Left ventricle myocardium inferior (tissue), 1 donor: ENCODE data around the gene PNRC2. TPM values are rescaled to one million over a fixed set of nuclear protein-coding genes. Genes with fewer than 3 reads are reported as not detected.
"Not testable (repeated sequence)": the region's sequence is repeated elsewhere in the genome, so short reads cannot be mapped to it uniquely, and the experiment has no call there.

Source experiments
- DNase-seq: peaks from one replicate; pipeline ENCODE4 v3.0.0-alpha.2; 2020
- H3K27ac ChIP-seq: fragments of 200-600 bp; replicated peaks from 2 replicates; pipeline ENCODE4 v1.8.0; 2021
- H3K27me3 ChIP-seq: fragments of 200-600 bp; 2 replicates; pipeline ENCODE4 v1.8.0; 2021; ENCODE audit warnings: low read depth
- H3K36me3 ChIP-seq: fragments of 200-600 bp; 2 replicates; pipeline ENCODE4 v1.8.0; 2021
- H3K4me1 ChIP-seq: fragments of 200-600 bp; 2 replicates; pipeline ENCODE4 v1.8.0; 2021
- H3K4me3 ChIP-seq: fragments of 200-600 bp; 2 replicates; pipeline ENCODE4 v1.8.0; 2021; ENCODE audit warnings: mild to moderate bottlenecking, moderate library complexity
- H3K9me3 ChIP-seq: fragments of 200-600 bp; replicated peaks from 2 replicates; pipeline ENCODE4 v1.8.0; 2021
- intact Hi-C: fragments of 100-400 bp; cut with micrococcal nuclease; formaldehyde crosslinking; loops from one replicate; pipeline ENCODE4 v1.11.0; 2022
- total RNA-seq: library from RNA; stranded (reverse); fragmentation: NEBNext Ultra II Directional; extraction: Animal tissue kit (Norgen Biotek cat#: 25700); gene quantifications from one replicate; pipeline ENCODE4 v1.2.1, GENCODE V29; 2021
- TF ChIP-seq, protein P1 (sequence below): fragments of 200-600 bp; IDR thresholded peaks from 2 replicates; pipeline ENCODE4 v1.8.0; 2021; ENCODE audit warnings: antibody characterized with exemption, mild to moderate bottlenecking, borderline replicate concordance
- donor health status: DM: no; HTN: yes; CAD: no; lungs with severe emphysema.

Gene PNRC2
- total RNA-seq, 1 donor from 2014 or later = 92.3 TPM

DNA sequence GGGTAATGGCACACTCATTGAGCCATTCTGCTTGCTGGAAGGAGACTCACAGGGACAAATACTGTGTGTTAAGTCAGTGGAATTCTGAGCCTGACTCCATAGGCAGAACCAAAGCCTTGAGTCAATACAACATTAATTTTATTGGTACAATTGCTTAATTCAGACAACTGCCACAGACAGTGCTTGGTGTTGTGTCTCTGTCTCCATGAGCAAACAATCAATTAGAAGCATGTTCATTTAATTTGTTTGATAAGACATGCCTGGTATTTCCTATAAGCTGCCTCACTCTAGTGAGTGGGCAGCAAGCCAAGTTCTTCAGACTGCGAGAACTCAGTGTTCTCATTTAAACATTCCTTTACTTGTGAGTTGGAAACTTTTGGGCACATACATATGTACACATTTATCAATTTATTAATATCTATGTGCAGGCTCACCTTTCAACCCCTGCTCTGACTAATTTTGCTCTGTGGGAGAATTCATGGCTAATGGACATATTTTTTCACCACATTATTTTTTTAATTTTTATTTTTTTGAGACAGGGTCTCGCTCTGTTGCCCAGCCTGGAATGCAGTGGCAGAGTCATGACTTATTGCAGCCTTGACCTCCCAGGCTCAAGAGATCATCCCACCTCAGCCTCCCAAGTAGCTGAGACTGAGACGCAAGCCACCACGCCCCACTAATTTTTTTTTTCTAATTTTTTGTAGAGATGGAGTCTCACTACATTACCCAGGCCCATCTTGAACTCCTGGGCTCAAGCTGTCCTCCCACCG is 25.0 kb downstream of the PNRC2 start:
- H3K9me3 ChIP-seq = no peaks in the 10 kb centered on the region
- no peak for DNase-seq
- H3K27ac ChIP-seq = peak overlapping the region; percentile 36
- TF ChIP-seq, protein P1, sequence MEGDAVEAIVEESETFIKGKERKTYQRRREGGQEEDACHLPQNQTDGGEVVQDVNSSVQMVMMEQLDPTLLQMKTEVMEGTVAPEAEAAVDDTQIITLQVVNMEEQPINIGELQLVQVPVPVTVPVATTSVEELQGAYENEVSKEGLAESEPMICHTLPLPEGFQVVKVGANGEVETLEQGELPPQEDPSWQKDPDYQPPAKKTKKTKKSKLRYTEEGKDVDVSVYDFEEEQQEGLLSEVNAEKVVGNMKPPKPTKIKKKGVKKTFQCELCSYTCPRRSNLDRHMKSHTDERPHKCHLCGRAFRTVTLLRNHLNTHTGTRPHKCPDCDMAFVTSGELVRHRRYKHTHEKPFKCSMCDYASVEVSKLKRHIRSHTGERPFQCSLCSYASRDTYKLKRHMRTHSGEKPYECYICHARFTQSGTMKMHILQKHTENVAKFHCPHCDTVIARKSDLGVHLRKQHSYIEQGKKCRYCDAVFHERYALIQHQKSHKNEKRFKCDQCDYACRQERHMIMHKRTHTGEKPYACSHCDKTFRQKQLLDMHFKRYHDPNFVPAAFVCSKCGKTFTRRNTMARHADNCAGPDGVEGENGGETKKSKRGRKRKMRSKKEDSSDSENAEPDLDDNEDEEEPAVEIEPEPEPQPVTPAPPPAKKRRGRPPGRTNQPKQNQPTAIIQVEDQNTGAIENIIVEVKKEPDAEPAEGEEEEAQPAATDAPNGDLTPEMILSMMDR = no peak
- no peaks in the 10 kb centered on the region for H3K27me3 ChIP-seq
- intact Hi-C loops = no loop called here
- no peak overlapping the region for H3K4me3 ChIP-seq
- H3K36me3 ChIP-seq = no peaks in the 10 kb centered on the region
- peaks cover 22% of the 10 kb centered on the region for H3K4me1 ChIP-seq

DNA sequence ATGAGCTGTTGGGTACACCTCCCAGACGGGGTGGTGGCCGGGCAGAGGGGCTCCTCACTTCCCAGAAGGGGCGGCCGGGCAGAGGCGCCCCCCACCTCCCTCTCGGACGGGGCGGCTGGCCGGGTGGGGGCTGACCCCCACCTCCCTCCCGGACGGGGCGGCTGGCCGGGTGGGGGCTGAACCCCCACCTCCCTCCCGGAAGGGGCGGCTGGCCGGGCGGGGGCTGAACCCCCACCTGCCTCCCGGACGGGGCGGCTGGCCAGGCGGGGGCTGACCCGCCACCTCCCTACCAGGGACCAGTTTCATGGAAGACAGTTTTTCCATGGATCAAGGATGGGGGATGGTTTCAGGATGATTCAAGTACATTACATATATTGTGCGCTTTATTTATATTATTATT is 27.4 kb downstream of the PNRC2 start:
- H3K4me3 ChIP-seq, H3K36me3 ChIP-seq, H3K9me3 ChIP-seq, DNase-seq, H3K27me3 ChIP-seq, H3K4me1 ChIP-seq, intact Hi-C loops, H3K27ac ChIP-seq: not testable (repeated sequence)

DNA sequence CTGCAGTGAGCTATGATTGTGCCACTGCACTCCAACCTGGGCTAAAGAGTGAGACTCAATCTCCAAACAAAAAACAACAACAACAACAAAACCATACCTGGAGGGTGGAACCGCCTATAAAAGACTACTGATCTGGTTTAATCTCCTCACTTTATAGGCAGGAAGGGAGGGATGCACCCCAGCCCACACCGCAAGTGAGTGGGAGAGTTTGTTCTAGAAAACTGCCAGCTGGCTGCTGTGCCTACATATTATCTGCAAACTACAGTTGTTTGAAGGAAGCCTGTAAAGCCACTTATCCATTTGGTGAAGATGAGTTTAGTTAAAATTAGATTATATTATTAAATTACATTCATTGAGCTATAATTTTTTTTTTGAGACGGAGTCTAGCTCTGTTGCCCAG is 29.6 kb downstream of the PNRC2 start:
- peaks cover 8% of the 10 kb centered on the region for H3K4me1 ChIP-seq
- no peaks in the 10 kb centered on the region for H3K36me3 ChIP-seq
- intact Hi-C loops = no loop called here
- H3K27ac ChIP-seq = no peak overlapping the region
- no peaks in the 10 kb centered on the region for H3K27me3 ChIP-seq
- no peak for DNase-seq
- H3K9me3 ChIP-seq = no peaks in the 10 kb centered on the region
- no peak overlapping the region for H3K4me3 ChIP-seq
- TF ChIP-seq, protein P1 = no peak

DNA sequence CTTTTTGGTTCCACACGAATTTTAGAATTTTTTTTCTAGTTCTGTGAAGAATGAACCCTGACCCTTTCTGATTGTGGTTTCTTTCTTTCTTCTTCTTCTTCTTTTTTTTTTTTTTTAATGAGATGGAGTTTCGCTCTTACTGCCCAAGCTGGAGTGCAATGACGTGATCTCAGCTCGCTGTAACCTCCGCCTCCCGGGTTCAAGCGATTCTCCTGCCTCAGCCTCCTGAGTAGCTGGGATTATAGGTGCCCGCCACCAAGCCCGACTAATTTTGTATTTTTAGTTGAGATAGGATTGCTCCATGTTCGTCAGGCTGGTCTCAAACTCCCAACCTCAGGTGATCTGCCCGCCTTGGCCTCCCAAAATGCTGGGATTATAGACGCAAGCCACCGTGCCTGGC is 32.4 kb downstream of the PNRC2 start:
- H3K27ac ChIP-seq, H3K9me3 ChIP-seq, H3K4me1 ChIP-seq, H3K36me3 ChIP-seq, DNase-seq, H3K4me3 ChIP-seq, H3K27me3 ChIP-seq, intact Hi-C loops: not testable (repeated sequence)

DNA sequence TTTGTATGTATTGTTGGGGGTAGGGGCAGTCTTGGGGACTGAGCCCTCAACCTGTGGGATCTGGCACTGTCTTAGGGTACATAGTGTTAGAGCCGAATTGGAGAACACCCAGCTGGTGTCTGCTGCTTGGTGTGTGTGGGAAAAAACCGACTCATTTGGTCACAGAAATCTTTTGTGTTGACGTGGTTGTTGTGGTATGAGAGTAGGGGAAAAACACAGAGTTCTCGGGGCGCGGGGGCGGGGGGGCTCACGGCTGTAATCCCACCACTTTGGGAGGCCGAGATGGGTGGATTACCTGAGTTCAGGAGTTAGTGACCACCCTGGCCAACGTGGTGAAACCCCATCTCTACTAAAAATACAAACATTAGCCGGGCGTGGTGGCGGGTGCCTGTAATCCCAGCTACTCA is 35.8 kb downstream of the PNRC2 start:
- peaks cover 11% of the 10 kb centered on the region for H3K4me1 ChIP-seq
- TF ChIP-seq, protein P1 = no peak
- DNase-seq = no peak
- no peak overlapping the region for H3K27ac ChIP-seq
- H3K27me3 ChIP-seq = no peaks in the 10 kb centered on the region
- intact Hi-C loops = no loop called here
- no peaks in the 10 kb centered on the region for H3K36me3 ChIP-seq
- no peak overlapping the region for H3K4me3 ChIP-seq
- H3K9me3 ChIP-seq = no peaks in the 10 kb centered on the region

DNA sequence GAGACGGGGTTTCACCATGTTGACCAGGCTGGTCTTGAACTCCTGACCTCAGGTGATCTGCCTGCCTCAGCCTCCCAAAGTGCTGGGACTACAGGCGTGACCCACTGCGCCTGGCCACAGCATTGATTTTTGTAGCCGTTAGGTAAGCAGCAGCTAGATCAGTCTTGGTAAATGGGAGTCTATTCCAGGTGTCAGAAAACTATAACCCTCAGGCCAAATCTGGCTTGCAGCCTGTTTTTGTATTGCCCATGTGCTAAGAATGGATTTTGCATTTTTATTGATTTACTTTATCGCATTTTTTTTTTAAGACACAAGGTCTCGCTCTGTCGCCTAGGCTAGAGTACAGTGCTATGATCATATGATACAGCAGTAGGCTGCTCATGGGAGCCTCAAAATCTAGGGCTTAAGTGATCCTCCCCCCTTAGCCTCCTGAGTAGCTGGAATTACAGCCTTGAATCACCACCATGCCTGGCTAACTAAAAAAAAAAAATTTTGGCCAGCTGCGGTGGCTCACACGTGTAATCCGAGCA is 37.1 kb downstream of the PNRC2 start:
- intact Hi-C loops = no loop called here
- Histone ChIP-seq H3K9me3 (no peaks in the 10 kb centered on the region), H3K4me3 (no peak overlapping the region), H3K36me3 (no peaks in the 10 kb centered on the region), H3K27me3 (no peaks in the 10 kb centered on the region), H3K27ac (no peak overlapping the region), H3K4me1 (peaks cover 11% of the 10 kb centered on the region)
- TF ChIP-seq, protein P1 = no peak
- DNase-seq = no peak
